IPS DF 4.7 (cell line): ENCODE measurements around the gene SRRM3.
"Not testable (repeated sequence)": the region's sequence is repeated elsewhere in the genome, so short reads cannot be mapped to it uniquely, and the experiment has no call there.

Experiments
- DNase-seq: peaks from one replicate; pipeline ENCODE4 v3.0.0-alpha.2; 2013; ENCODE audit warnings: low spot score; ENCODE audit errors: extremely low read depth

Gene SRRM3

GRCh38 chr7:76311838-76312237, 110.1 kb downstream of the SRRM3 start:
- not testable (repeated sequence) for DNase-seq

GRCh38 chr7:76314042-76314721, 112.5 kb downstream of the SRRM3 start:
- no peak for DNase-seq

DNA sequence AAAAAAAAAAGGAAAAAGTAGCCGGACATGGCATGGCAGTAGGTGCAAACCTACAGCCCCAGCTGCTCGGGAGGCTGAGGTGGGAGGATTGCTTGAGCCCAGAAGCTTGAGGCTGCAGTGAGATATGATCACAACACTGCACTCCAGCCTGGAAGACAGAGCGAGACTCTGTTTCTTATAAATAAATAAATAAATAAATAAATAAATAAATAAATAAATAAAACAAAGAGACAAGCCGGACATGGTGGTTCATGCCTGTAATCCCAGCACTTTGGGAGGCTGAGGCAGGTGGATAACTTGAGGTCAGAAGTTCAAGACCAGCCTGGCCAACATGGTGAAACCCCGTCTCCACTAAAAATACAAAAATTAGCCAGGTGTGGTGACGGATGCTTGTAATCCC, 113.0 kb downstream of the SRRM3 start:
- DNase-seq: not testable (repeated sequence)

DNA sequence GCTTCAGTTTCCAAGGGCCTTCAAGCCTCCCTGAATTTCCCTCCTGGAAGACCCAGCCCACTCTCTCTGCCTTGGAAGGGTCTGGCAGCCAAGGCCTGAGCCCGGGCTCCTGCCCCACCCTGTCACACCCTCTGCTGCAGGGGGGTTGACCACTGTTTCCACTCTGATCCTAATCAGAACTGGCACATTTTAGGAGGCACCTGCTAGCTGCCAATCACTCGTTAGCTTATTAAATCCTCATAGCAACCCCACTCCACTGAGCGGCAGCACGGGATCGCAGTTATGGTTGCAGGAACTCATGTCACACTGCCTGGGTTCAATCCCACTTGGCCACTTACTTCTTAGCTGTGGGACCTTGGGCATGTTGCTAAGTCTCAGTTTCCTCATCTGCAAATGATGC, 113.7 kb downstream of the SRRM3 start:
- no peak for DNase-seq

- no peak for DNase-seq
Measured at GRCh38 chr7:76316984-76317781, 115.5 kb downstream of the SRRM3 start.

GRCh38 chr7:76317782-76318487, 116.2 kb downstream of the SRRM3 start:
- DNase-seq: no peak

DNA sequence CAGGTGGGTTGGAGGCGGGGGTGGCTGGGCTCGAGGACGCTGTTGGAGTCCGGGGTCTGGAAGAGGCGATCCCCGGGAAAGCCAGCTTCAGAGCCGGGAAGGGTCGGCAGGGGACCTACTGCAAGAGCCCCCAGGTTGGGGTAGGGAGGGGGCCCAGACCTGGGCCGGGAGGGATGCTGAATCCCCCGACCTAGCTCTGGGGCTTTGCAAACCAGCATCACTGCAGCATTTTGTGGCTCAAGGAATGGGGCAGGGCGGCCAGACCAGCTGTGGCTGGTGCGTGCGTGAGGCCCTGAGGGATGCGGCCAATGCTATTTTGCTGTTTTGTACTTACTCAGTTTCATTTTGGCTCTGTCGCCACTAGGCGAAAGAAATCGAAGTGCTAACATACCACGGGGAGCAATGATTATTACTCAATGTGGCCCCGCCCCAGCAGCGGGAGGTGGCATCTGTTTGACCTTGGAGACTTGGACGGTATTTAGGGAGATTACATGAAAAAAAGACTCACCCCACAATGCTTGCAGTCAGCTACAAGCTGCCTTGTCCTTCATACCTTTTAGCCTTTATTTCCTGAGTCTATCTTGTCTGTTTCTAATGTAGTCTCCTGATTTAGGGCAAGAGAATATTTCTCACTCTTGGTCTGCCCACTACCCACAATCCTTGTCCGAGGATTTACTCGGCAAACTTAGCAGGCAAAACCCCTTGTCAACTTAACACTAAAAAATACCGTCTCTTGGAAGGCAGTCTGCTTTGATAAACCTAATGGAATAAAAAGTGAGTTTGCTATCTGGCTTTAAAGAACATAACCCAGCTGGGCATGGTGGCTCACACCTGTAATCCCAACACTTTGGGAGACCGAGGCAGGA, 117.0 kb downstream of the SRRM3 start:
- DNase-seq: no peak

DNA sequence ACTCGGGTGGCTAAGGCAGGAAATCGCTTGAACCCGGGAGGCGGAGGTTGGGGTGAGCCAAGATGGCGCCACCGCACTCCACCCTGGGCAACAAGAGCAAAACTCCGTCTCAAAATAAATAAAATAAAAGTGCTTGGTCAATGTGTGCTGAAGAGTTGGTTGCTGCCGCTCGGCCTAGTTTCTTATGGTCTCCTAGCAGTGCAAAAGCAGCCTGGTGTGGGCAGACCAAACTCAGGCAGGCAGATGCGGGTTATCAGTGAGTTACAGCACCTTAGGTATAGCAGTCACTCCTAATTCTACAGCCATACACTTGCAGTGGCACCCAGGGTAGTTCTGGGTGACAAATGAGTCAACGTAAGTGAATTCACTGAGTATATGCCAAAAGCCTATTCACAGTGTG, 123.4 kb downstream of the SRRM3 start:
- no peak for DNase-seq

DNA sequence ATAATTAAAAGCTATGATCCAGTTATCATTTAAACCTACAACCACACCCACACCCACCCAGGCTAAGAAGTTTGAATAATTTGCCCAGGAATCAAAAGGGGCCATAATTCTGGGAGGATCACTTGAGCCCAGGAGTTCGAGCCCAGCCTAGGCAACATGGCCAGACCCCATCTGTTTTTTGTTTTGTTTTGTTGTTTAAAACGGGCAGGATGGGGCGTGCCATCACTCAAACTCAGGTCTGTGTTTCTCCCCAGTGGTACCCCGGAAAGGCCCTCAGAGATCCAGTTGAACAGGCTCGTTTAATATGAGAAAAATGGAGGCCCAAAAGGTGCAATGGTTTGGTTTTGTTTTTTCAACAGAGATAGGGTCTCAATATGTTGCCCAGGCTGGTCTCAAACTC, 124.1 kb downstream of the SRRM3 start:
- DNase-seq: no peak

GRCh38 chr7:76326646-76327233, 125.0 kb downstream of the SRRM3 start:
- DNase-seq: no peak

GRCh38 chr7:76327610-76328009, 125.9 kb downstream of the SRRM3 start:
- DNase-seq: no peak

DNA sequence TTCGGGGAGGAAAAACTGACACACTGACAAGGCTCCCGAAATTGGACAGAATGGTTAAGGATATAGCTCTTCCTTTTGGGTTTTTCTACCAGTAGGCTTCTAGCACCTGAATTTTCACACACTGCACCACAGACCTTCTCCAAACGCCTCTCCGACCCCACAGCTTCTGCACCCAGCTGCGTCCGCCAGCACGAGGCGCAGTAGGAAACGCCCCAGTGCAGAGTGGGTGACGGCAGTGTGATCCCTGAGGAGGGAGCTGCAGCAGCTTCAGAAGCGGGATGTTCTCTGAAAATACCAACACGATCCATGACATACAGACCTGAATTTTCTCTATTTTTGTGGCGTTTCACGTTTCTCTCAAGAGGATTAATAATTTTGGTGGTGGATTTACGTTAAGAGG, 126.7 kb downstream of the SRRM3 start:
- no peak for DNase-seq

DNA sequence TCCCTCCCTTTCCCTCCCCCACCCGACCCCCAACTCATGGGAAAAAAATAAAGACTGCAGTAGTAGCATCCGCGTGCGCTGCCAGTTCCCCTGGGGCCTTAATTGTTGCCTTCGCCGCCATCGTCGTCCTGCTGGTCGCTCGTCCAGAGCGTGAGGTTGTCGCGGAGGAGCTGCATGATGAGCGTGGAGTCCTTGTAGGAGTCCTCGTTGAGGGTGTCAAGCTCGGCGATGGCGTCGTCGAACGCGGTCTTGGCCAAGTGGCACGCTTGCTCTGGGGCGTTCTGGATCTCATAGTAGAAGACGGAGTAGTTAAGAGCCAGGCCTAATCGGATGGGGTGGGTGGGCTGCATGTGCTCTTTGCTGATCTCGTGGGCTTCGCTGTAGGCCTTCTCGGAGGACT, 127.8 kb downstream of the SRRM3 start:
- DNase-seq: no peak

GRCh38 chr7:76330261-76330660, 128.6 kb downstream of the SRRM3 start:
- no peak for DNase-seq

GRCh38 chr7:76330673-76331072, 129.0 kb downstream of the SRRM3 start:
- DNase-seq: no peak

- no peak for DNase-seq
Measured at GRCh38 chr7:76332078-76332477, 130.4 kb downstream of the SRRM3 start.

- no peak for DNase-seq
Measured at GRCh38 chr7:76333511-76334101, 131.9 kb downstream of the SRRM3 start.

DNA sequence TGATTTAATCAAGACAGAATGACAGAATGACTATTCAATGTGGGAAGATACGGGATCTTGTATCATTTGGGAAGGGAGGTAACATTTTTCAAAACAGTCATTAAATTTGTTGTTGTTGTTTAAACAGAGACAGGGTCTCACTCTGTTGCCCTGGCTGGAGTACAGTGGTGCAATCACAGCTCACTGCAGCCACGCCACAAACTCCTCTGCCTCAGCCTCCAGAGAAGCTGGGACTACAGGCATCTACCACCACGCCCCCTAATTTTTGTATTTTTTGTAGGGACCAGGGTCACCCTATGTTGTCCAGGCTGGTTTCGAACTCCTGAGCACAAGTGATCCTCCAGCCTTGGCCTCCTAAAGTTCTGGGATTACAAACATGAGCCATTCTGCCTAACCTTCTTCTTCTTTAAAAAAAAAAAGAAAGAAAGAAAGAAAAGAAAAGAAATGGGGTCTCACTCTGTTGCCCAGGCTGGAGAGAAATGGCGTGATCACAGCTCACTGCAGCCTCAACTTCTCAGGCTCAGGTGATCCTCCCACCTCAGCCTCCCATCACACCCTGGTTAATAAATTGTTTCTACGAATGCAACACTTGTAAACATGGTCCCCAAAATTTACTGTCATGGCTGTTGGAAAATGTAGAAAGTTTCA, 132.7 kb downstream of the SRRM3 start:
- DNase-seq: no peak

DNA sequence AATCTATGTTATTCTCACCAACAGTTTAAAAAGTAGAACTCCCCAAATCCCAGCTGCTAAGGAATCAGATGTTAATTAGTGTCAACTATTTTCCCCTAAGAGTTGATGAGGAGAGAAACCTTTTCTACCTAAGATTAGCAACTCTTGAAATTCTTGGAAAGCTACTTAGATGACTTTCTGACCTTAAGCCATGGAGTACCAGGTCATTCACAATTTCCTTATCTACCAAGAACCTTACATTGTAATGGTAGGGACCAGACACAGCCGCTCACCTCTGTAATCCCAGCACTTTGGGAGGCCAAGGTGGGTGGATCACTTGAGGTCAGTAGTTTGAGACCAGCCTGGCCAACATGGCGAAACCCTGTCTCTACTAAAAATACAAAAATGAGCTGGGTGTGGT, 133.7 kb downstream of the SRRM3 start:
- not testable (repeated sequence) for DNase-seq

- DNase-seq: no peak
Measured at GRCh38 chr7:76336094-76336493, 134.4 kb downstream of the SRRM3 start.
